HCT116 (cell line): ENCODE results near the gene RNF225. TPM values are rescaled to one million over a fixed set of nuclear protein-coding genes. Genes with fewer than 3 reads are reported as not detected.

Source experiments
- ATAC-seq: fragments of 200-7000 bp; cut with Tn5 transposase; 2 replicates; pipeline ENCODE4 v1.9.1; 2020; ENCODE audit warnings: mild to moderate bottlenecking, moderate library complexity
- BruUV-seq: library from RNA; stranded (reverse); fragments of 400-500 nt; replicated peaks from 2 replicates; lab custom pipeline; 2021; lab: Mats Ljungman, UMichigan
- CTCF ChIA-PET: fragments of 300-600 bp; sonication (Branson Sonifier 250); formaldehyde crosslinking; loops from one replicate; lab custom pipeline; 2021; ENCODE audit warnings: antibody characterized with exemption; lab: Charles Lee
- POLR2A ChIA-PET: fragments of 300-600, 350-600 bp; sonication (Branson Sonifier 250); formaldehyde crosslinking; loops from one replicate; lab custom pipeline; 2021; ENCODE audit warnings: antibody characterized with exemption; lab: Charles Lee
- RAD21 ChIA-PET, 2 experiments: fragments of 300-600 bp; sonication (Branson Sonifier 250); formaldehyde crosslinking; loops; one replicate each; lab custom pipeline; 2023; ENCODE audit warnings: low total read pairs in 2 of 2; ENCODE audit not compliant: uncharacterized antibody in 2 of 2, unreplicated experiment in 2 of 2, low non-redundant PET in 1 of 2; lab: Charles Lee
- DNase-seq: peaks from one replicate; pipeline ENCODE4 v3.0.0-alpha.2; 2010; ENCODE audit warnings: low read depth, low spot score
- H2AFZ ChIP-seq: fragments of 200-600 bp; shearing (Covaris generic), sonication (generic); 2 replicates; pipeline ENCODE4 v1.6.1; 2017; ENCODE audit warnings: low read depth, mixed run types, mixed read lengths, antibody characterized with exemption, low read length; ENCODE audit not compliant: poor library complexity, severe bottlenecking
- H3K27ac ChIP-seq: 2 replicates; pipeline ENCODE4 v1.5.1; 2012; ENCODE audit warnings: low read depth, low read length
- H3K27me3 ChIP-seq: fragments of 200-600 bp; sonication (generic); 2 replicates; pipeline ENCODE4 v1.6.1; 2016; ENCODE audit warnings: mixed run types, low read length, mixed read lengths; ENCODE audit not compliant: insufficient read depth
- H3K36me3 ChIP-seq, 2 experiments: fragments of 200-500 bp in 1 of 2; fragments of 200-600 bp in 1 of 2; sonication (Bioruptor generic) in 1 of 2; sonication (generic) in 1 of 2; 2 replicates each; pipeline versions ENCODE4 v1.5.1 to v1.6.1; 2014 to 2016; ENCODE audit warnings: low read length in 2 of 2, inconsistent platforms in 1 of 2, mixed read lengths in 1 of 2, mixed run types in 1 of 2; ENCODE audit not compliant: insufficient read depth in 2 of 2, control insufficient read depth in 1 of 2
- H3K4me1 ChIP-seq, 2 experiments: fragments of 200-600 bp in 1 of 2; sonication (generic) in 1 of 2; 2 replicates each; pipeline versions ENCODE4 v1.5.1 to v1.6.1; 2012 to 2017; ENCODE audit warnings: low read length in 2 of 2, inconsistent platforms in 1 of 2, mild to moderate bottlenecking in 1 of 2, mixed read lengths in 1 of 2, mixed run types in 1 of 2, moderate library complexity in 1 of 2; ENCODE audit not compliant: insufficient read depth in 2 of 2, control insufficient read depth in 1 of 2
- H3K4me2 ChIP-seq: fragments of 200-600 bp; sonication (generic); 2 replicates; pipeline ENCODE4 v1.6.1; 2017; ENCODE audit warnings: mixed run types, low read length, mixed read lengths
- H3K4me3 ChIP-seq, 2 experiments: fragments of 200-600 bp in 1 of 2; sonication (generic) in 1 of 2; replicated peaks in 1 of 2; 2 replicates each; pipeline ENCODE4 v1.5.1; 2011 to 2016; ENCODE audit warnings: low read length in 2 of 2, control low read depth in 1 of 2, low read depth in 1 of 2, mild to moderate bottlenecking in 1 of 2, mixed read lengths in 1 of 2, mixed run types in 1 of 2
- H3K79me2 ChIP-seq: fragments of 200-600 bp; sonication (generic); 2 replicates; pipeline ENCODE4 v1.6.1; 2017; ENCODE audit warnings: mild to moderate bottlenecking, mixed run types, low read length, moderate library complexity, mixed read lengths; ENCODE audit not compliant: insufficient read depth
- H3K9ac ChIP-seq: fragments of 200-600 bp; sonication (generic); 2 replicates; pipeline ENCODE4 v1.6.1; 2016; ENCODE audit warnings: low read length, mixed read lengths
- H3K9me2 ChIP-seq: fragments of 200-600 bp; sonication (generic), shearing (Covaris generic); 2 replicates; pipeline ENCODE4 v1.6.1; 2017; ENCODE audit warnings: mixed run types, mild to moderate bottlenecking, moderate library complexity; ENCODE audit not compliant: insufficient read depth
- H3K9me3 ChIP-seq, 2 experiments: fragments of 200-500 bp in 1 of 2; fragments of 200-600 bp in 1 of 2; sonication (Bioruptor generic) in 1 of 2; sonication (generic) in 1 of 2; 2 replicates each; pipeline ENCODE4 v1.6.1; 2014 to 2017; ENCODE audit warnings: low read length in 2 of 2, mixed read lengths in 2 of 2, inconsistent platforms in 1 of 2, low read depth in 1 of 2, mild to moderate bottlenecking in 1 of 2, mixed run types in 1 of 2, moderate library complexity in 1 of 2; ENCODE audit not compliant: control insufficient read depth in 1 of 2, insufficient read depth in 1 of 2
- H4K20me1 ChIP-seq: fragments of 200-600 bp; sonication (generic), shearing (Covaris generic); 2 replicates; pipeline ENCODE4 v1.6.1; 2017; ENCODE audit warnings: mixed run types, mild to moderate bottlenecking, moderate library complexity; ENCODE audit not compliant: insufficient read depth
- CEBPB ChIP-seq: IDR thresholded peaks from 2 replicates; pipeline ENCODE4 v1.6.1; 2012; ENCODE audit warnings: low read depth
- EGR1 ChIP-seq: IDR thresholded peaks from 2 replicates; pipeline ENCODE4 v1.6.1; 2012; ENCODE audit warnings: low read depth
- ELF1 ChIP-seq: IDR thresholded peaks from 2 replicates; pipeline ENCODE4 v1.6.1; 2012; ENCODE audit warnings: low read depth, borderline replicate concordance
- POLR2AphosphoS5 ChIP-seq: IDR thresholded peaks from 2 replicates; pipeline ENCODE4 v1.6.1; 2011; ENCODE audit warnings: mild to moderate bottlenecking, low read depth, low read length, moderate library complexity
- SP1 ChIP-seq: IDR thresholded peaks from 2 replicates; pipeline ENCODE4 v1.6.1; 2012; ENCODE audit warnings: low read depth
- YY1 ChIP-seq: IDR thresholded peaks from 2 replicates; pipeline ENCODE4 v1.6.1; 2011; ENCODE audit warnings: low read length, low read depth, moderate library complexity, mild to moderate bottlenecking; ENCODE audit not compliant: insufficient replicate concordance; ENCODE audit errors: extremely low read depth
- ZBTB33 ChIP-seq: IDR thresholded peaks from 2 replicates; pipeline ENCODE4 v1.6.1; 2011; ENCODE audit warnings: mild to moderate bottlenecking, low read length, moderate library complexity; ENCODE audit not compliant: insufficient replicate concordance; ENCODE audit errors: extremely low read depth
- ZFX ChIP-seq: fragments of 450-650 bp; IDR thresholded peaks from 2 replicates; pipeline ENCODE4 v1.6.1; 2017
- intact Hi-C: fragments of 100-400 bp; cut with micrococcal nuclease; formaldehyde crosslinking; loops from 2 replicates; pipeline ENCODE4 v1.10.0; 2022
- total RNA-seq: library from RNA; stranded (reverse); gene quantifications from one replicate; pipeline ENCODE4 v1.2.1, GENCODE V29; 2021; ENCODE audit not compliant: unreplicated experiment

RNF225 gene
- total RNA-seq, 1 experiment from 2014 or later, result 1.2 TPM

GRCh38 chr19:58385313-58385890, 10.1 kb upstream of the RNF225 start:
- TF ChIP-seq ZFX (no peak), ZBTB33 (no peak), POLR2AphosphoS5 (no peak), YY1 (no peak), EGR1 (no peak), ELF1 (no peak), SP1 (no peak), CEBPB (no peak)
- TF ChIP-seq, all 23 proteins: peak for 0
- H3K4me2 ChIP-seq, result peak overlapping the region; percentile 94
- CTCF ChIA-PET, result no interaction called here
- no peaks in the 10 kb centered on the region for H3K9me2 ChIP-seq
- no peaks in the 10 kb centered on the region for H3K9me3 ChIP-seq
- peaks cover 23 to 42% of the 10 kb centered on the region in 2 experiments for H3K4me1 ChIP-seq
- no peak for DNase-seq
- peak overlapping the region; percentile 62 to 96 for H3K4me3 ChIP-seq
- peaks cover 57% of the 10 kb centered on the region for H3K79me2 ChIP-seq
- no peak overlapping the region for H2AFZ ChIP-seq
- no TSS peak for BruUV-seq
- no peaks in the 10 kb centered on the region for H3K27me3 ChIP-seq
- RAD21 ChIA-PET, result no interaction called here
- POLR2A ChIA-PET, result interaction anchor here (1.5 kb wide), 1 partner anchor 23 kb away, joined by 4 read pairs; the partner anchor contains the start of gene ZNF497
- no peak for ATAC-seq
- H3K36me3 ChIP-seq, result peaks cover 12 to 28% of the 10 kb centered on the region in 2 experiments; a peak in 3 of 4 replicates
- intact Hi-C loops, result no loop called here
- peaks cover 20% of the 10 kb centered on the region; the same call in 1 of the 2 replicates for H4K20me1 ChIP-seq
- peak overlapping the region; percentile 100 for H3K9ac ChIP-seq
- H3K27ac ChIP-seq, result peak overlapping the region; percentile 97
